Measurements from ENCODE around the gene ACP3. TPM values are rescaled to one million over a fixed set of nuclear protein-coding genes. Genes with fewer than 3 reads are reported as not detected.

Gene ACP3
- total RNA-seq, 4 donors from 2014 or later = 22.1 to 83.6 (median 40.5) TPM

- 70 to 83% methylated on average over 2 of the region's 2 CpGs for WGBS, 2 donors
- H3K4me3 ChIP-seq = no peak overlapping the region
These were observed 25.4 kb downstream of the ACP3 start for GRCh38 chr3:132342610-132343009.

GRCh38 chr3:132343018-132343612 is 25.9 kb downstream of the ACP3 start:
- Histone ChIP-seq H3K9me3 (no peaks in the 10 kb centered on the region), H3K36me3 (peaks cover 0 to 23% (median 0%) of the 10 kb centered on the region in 3 donors), H3K4me1 (peaks cover 4 to 53% (median 6%) of the 10 kb centered on the region in 3 donors), H3K27me3 (no peaks in the 10 kb centered on the region), H3K4me3 (no peak overlapping the region), H3K27ac (peak overlapping the region in 1 of 4 donors; percentile 22)
- intact Hi-C loops (cut with DNase I) = loop anchor here (5.0 kb wide), 1 partner anchor 91 kb away; no protein-coding TSS in a partner anchor
- WGBS, 2 donors = 3% methylated on average over 6 of the region's 6 CpGs
- no peak for DNase-seq
- peak; percentile 29 to 88 (median 84) for TF ChIP-seq CTCF (IDR thresholded peaks at IDR 0.05)
- TF ChIP-seq POLR2A (IDR thresholded peaks at IDR 0.05) = no peak

More at GRCh38 chr3:132342610-132343009, 25.4 kb downstream of the ACP3 start:
- Histone ChIP-seq H3K9me3 (no peaks in the 10 kb centered on the region), H3K27me3 (no peaks in the 10 kb centered on the region), H3K4me1 (peaks cover 4 to 50% (median 6%) of the 10 kb centered on the region in 3 donors), H3K36me3 (peaks cover 0 to 23% (median 0%) of the 10 kb centered on the region in 3 donors), H3K27ac (no peak overlapping the region)
- no peak for DNase-seq
- no peak for TF ChIP-seq CTCF (IDR thresholded peaks at IDR 0.05)
- TF ChIP-seq POLR2A (IDR thresholded peaks at IDR 0.05) = no peak
- intact Hi-C loops (cut with DNase I) = loop anchor here (5.0 kb wide), 1 partner anchor 90 kb away; no protein-coding TSS in a partner anchor

- Histone ChIP-seq H3K36me3 (peaks cover 0 to 24% (median 0%) of the 10 kb centered on the region in 3 donors), H3K9me3 (no peaks in the 10 kb centered on the region), H3K27me3 (no peaks in the 10 kb centered on the region), H3K4me1 (peaks cover 4 to 60% (median 6%) of the 10 kb centered on the region in 3 donors), H3K4me3 (no peak overlapping the region), H3K27ac (peak overlapping the region in 1 of 4 donors; percentile 22)
- TF ChIP-seq CTCF (IDR thresholded peaks at IDR 0.05) (no peak), POLR2A (IDR thresholded peaks at IDR 0.05) (no peak)
- no peak for DNase-seq
- intact Hi-C loops (cut with DNase I) = loop anchor here (5.0 kb wide), 1 partner anchor 92 kb away; no protein-coding TSS in a partner anchor
These were observed 27.6 kb downstream of the ACP3 start for GRCh38 chr3:132344666-132345280.

GRCh38 chr3:132346841-132347736 is 29.9 kb downstream of the ACP3 start:
- no peak for DNase-seq
- TF ChIP-seq POLR2A (IDR thresholded peaks at IDR 0.05) (no peak), CTCF (IDR thresholded peaks at IDR 0.05) (no peak)
- intact Hi-C loops (cut with DNase I) = no loop called here
- Histone ChIP-seq H3K27me3 (no peaks in the 10 kb centered on the region), H3K9me3 (no peaks in the 10 kb centered on the region), H3K4me1 (peaks cover 4 to 60% (median 6%) of the 10 kb centered on the region in 3 donors), H3K36me3 (peaks cover 0 to 43% (median 0%) of the 10 kb centered on the region in 3 donors), H3K27ac (peak overlapping the region in 3 of 4 donors; percentile 32 to 48 (median 39)), H3K4me3 (no peak overlapping the region)
- 56 to 59% methylated on average over 5 of the region's 5 CpGs for WGBS, 2 donors
